Fibroblast of mammary gland (primary cell): ENCODE measurements around the gene BCL2A1.

Source experiments
- DNase-seq: peaks from one replicate; pipeline ENCODE4 v3.0.0-alpha.2; 2010; ENCODE audit warnings: low read depth
- H3K4me3 ChIP-seq: 2 replicates; pipeline ENCODE4 v1.5.1; 2011; ENCODE audit warnings: low read depth, mild to moderate bottlenecking, low read length, moderate library complexity; ENCODE audit not compliant: control insufficient read depth
- CTCF ChIP-seq: conservative IDR thresholded peaks from 2 replicates; pipeline ENCODE4 v1.5.1; 2011; ENCODE audit warnings: low read depth, low read length, inconsistent platforms; ENCODE audit not compliant: control insufficient read depth, insufficient read depth

Gene BCL2A1

GRCh38 chr15:80003171-80003570 is 32.2 kb upstream of the BCL2A1 start:
- no peak overlapping the region for H3K4me3 ChIP-seq
- TF ChIP-seq CTCF, result no peak
- DNase-seq, result peak; percentile 29

- no peak overlapping the region for H3K4me3 ChIP-seq
- no peak for TF ChIP-seq CTCF
- no peak for DNase-seq
Observed at GRCh38 chr15:80002267-80002666, 31.3 kb upstream of the BCL2A1 start.

- peak; percentile 38 for DNase-seq
- TF ChIP-seq CTCF, result no peak
- no peak overlapping the region for H3K4me3 ChIP-seq
Observed at GRCh38 chr15:79994615-79995014, 23.6 kb upstream of the BCL2A1 start.

GRCh38 chr15:79991826-79992225 is 20.8 kb upstream of the BCL2A1 start:
- no peak for TF ChIP-seq CTCF
- DNase-seq, result no peak
- no peak overlapping the region for H3K4me3 ChIP-seq

- no peak for TF ChIP-seq CTCF
- no peak overlapping the region for H3K4me3 ChIP-seq
- no peak for DNase-seq
Observed at GRCh38 chr15:79990997-79991334, 20.0 kb upstream of the BCL2A1 start.

- no peak for TF ChIP-seq CTCF
- no peak for DNase-seq
Observed at GRCh38 chr15:79990280-79990996, 19.4 kb upstream of the BCL2A1 start.

GRCh38 chr15:79989682-79990081 is 18.7 kb upstream of the BCL2A1 start:
- no peak for TF ChIP-seq CTCF
- no peak overlapping the region for H3K4me3 ChIP-seq
- DNase-seq, result peak; percentile 51

More at GRCh38 chr15:79990280-79990996, 19.4 kb upstream of the BCL2A1 start:
- H3K4me3 ChIP-seq, result no peak overlapping the region
